NB4 (cell line): ENCODE measurements around the gene ALX1.

Experiments used
- MAX ChIP-seq: IDR thresholded peaks from 2 replicates; pipeline ENCODE4 v1.6.1; 2011; ENCODE audit warnings: low read depth, low read length
- POLR2A ChIP-seq: IDR thresholded peaks from 2 replicates; pipeline ENCODE4 v1.6.1; 2011; ENCODE audit warnings: mild to moderate bottlenecking; ENCODE audit not compliant: insufficient read length; ENCODE audit errors: extremely low read depth

GRCh38 chr12:85309125-85309566, 29.1 kb downstream of the ALX1 start:
- no peak for TF ChIP-seq POLR2A
- no peak for TF ChIP-seq MAX
